T-helper 2 cell treated with Interferon-gamma antibody and Interleukin-4, amounts not matched to agents 100 ng/mL and 5 ng/mL, for 36 hours (primary cell): ENCODE results near the gene ABCB9. TPM values are rescaled to one million over a fixed set of nuclear protein-coding genes. Genes with fewer than 3 reads are reported as not detected.

ENCODE experiments used
- intact Hi-C: fragments of 100-400 bp; cut with micrococcal nuclease; formaldehyde crosslinking; loops from one replicate; pipeline ENCODE4 v1.15.1; 2023
- total RNA-seq: library from RNA; stranded (reverse); gene quantifications from 2 replicates; pipeline ENCODE4 v1.2.3, GENCODE V29; 2022

ABCB9 gene
- total RNA-seq, 1 donor from 2014 or later = 5.8 TPM

DNA sequence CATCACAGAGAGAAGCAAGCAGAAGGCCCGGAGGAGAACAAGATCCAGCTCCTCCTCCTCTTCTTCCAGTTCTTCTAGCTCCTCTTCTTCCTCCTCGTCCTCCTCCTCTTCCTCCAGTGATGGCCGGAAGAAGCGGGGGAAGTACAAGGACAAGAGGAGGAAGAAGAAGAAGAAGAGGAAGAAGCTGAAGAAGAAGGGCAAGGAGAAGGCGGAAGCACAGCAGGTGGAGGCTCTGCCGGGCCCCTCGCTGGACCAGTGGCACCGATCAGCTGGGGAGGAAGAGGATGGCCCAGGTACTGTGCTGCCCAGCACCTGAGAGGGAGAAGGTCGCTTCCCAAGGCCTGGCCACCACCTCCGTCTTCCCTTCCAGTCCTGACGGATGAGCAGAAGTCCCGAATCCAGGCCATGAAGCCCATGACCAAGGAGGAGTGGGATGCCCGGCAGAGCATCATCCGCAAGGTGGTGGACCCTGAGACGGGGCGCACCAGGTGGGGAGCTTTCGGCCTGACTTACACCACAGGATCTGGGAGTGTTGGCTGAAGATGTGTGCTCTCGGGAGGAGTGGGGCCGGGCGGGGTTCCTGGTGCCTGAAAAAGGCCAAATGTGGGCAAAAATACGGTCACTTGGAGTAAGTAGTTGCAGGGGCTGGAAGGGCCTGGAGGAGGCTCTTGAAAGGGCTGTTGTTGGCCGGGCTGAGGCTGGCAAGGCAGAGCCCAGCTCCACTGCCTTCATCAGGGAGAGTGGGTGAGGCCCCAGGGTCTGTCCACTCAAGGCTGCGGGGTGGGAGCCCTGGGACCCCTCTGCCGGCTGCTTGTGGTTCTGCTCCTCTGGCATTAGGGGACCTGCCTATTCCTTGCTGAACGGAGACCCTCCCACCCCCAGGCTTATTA is 15.6 kb upstream of the ABCB9 start:
- intact Hi-C loops = no loop called here

GRCh38 chr12:122981036-122981471 is 14.8 kb upstream of the ABCB9 start:
- intact Hi-C loops = no loop called here

DNA sequence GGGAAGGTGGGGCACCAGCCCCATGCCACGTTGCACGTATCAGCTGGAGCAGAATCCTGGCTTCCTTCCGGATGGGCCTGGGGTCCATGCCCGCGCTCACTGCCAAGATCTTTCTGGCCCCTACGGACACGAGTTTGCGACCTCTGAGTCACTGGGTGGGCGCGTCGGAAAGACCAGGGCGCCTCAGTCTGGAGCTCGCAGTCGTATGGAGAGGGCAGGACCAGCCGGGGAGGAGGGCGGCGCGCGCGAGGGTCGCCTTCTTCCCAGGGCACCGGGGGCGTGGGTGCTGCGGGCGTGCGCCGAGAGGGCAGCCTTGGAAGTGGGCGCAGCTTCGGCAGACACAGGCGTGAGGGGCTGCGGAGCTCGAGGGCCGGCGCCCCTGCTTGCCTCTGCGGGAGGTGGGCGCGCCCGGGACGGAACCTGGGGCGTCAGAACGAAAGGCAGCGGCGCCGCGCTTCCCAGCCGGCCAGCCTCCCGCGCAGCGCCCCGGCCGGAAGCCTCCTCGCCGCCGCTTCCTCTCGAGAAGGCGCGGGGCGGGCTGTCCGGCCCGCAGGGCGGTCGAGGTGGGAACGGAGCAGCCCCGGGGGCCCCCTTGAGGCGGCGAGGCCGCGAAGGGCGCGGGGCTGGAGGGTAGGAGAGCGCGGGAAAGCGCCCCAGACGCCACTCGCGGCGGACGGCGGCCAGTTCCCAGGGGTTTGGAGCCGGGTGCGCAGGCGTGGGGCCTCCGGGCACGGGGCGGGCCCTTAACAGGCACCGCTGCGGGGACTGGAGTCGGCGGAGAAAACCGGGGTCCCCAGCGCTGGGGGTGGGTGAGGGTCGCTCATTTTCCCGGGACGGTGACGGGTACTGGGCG is 14.1 kb upstream of the ABCB9 start, which contains the start of gene ARL6IP4:
TSS of gene ARL6IP4 (plus strand) at position 499 of the 853 bp plus-strand sequence. CDS start 459 bp downstream, outside the sequence.
- intact Hi-C loops = no loop called here

DNA sequence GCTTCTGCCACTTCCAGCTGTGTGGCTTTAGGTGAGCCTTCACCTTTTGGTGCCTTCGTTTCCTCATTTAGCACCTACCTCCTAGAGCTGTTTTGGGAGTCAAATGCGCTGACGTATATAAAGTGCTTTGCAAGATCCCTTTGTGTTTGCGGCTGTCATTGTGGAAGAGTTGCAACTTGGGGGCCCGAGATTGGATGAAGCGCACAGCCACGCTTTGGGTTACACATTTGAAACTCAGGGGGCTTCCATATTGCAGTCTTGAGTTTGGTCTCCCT is 13.6 kb upstream of the ABCB9 start:
- intact Hi-C loops = loop anchor here (10.0 kb wide), 3 partner anchors 455 to 1185 kb away; partner anchors contain the start of genes CCDC92, KNTC1, RHOF and RSRC2

DNA sequence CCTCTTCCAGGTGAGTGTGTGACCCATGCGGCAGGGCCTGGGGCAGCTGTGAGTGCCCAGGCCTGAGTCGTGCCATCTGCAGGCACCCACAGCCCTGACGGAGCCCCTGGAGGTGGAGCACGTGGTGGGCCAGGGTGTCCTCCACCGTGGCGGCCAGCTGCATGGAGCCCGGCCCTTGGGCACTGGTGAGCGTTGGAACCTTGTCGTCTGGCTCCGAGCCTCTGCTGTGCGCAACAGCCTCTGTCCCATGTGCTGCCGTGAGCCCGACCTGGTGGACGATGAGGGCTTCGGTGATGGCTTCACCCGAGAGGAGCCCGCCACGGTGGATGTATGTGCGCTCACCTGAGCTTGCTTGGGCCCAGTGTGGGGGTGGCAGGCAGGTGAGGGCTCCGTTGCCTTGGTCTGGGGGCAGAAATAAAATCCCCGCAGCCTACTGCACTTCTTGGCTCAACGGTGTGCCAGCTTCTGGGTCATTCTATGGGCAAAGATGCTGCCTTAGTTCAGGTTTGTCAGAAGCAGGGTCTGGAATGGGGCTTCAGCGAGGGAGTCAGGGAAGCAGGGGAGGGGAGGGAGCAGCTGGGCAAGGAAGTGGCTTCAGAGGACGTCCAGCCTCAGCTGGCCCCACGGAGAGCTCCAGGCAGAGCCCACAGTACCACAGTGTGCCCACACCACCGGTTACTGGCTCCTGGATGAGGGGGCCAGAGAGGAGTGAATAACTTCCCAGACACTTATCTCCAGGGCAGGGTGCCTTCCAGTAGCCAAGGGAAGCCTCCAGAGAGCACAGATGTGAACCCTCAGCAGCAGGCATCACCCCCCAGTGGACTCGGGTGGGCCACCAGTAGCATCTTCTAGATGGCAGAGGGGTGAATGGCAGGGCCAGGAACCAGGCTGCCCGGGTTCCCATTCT is 13.0 kb upstream of the ABCB9 start:
- intact Hi-C loops = loop anchor here (10.0 kb wide), 3 partner anchors 454 to 1184 kb away; partner anchors contain the start of genes CCDC92, KNTC1, RHOF and RSRC2

DNA sequence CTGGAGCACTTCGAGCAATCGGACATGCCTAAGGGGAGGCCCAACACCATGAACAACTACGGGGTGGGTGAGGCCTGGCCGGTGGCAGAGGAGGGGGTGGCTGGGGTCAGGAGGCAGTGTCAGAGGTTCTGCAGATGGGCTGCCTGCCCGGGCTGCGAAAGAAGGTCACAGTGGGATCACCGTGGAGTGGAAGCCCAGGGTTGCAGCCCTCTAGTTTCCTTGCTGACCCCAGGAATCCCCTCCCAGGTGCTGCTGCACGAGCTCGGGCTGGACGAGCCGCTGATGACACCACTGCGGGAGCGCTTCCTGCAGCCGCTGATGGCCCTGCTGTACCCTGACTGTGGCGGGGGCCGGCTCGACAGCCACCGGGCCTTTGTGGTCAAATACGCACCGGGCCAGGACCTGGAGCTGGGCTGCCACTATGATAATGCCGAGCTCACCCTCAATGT is 12.3 kb upstream of the ABCB9 start:
- intact Hi-C loops = loop anchor here (10.0 kb wide), 3 partner anchors 454 to 1184 kb away; partner anchors contain the start of genes CCDC92, KNTC1, RHOF and RSRC2

GRCh38 chr12:122977655-122978392 is 11.6 kb upstream of the ABCB9 start:
- intact Hi-C loops = loop anchor here (10.0 kb wide), 3 partner anchors 453 to 1183 kb away; partner anchors contain the start of genes CCDC92, KNTC1, RHOF and RSRC2

GRCh38 chr12:122977153-122977552 is 10.9 kb upstream of the ABCB9 start:
- intact Hi-C loops = loop anchor here (10.0 kb wide), 3 partner anchors 452 to 1182 kb away; partner anchors contain the start of genes CCDC92, KNTC1, RHOF and RSRC2

- intact Hi-C loops = loop anchor here (10.0 kb wide), 3 partner anchors 452 to 1182 kb away; partner anchors contain the start of genes CCDC92, KNTC1, RHOF and RSRC2
These were observed 10.3 kb upstream of the ABCB9 start for GRCh38 chr12:122976648-122976975.

DNA sequence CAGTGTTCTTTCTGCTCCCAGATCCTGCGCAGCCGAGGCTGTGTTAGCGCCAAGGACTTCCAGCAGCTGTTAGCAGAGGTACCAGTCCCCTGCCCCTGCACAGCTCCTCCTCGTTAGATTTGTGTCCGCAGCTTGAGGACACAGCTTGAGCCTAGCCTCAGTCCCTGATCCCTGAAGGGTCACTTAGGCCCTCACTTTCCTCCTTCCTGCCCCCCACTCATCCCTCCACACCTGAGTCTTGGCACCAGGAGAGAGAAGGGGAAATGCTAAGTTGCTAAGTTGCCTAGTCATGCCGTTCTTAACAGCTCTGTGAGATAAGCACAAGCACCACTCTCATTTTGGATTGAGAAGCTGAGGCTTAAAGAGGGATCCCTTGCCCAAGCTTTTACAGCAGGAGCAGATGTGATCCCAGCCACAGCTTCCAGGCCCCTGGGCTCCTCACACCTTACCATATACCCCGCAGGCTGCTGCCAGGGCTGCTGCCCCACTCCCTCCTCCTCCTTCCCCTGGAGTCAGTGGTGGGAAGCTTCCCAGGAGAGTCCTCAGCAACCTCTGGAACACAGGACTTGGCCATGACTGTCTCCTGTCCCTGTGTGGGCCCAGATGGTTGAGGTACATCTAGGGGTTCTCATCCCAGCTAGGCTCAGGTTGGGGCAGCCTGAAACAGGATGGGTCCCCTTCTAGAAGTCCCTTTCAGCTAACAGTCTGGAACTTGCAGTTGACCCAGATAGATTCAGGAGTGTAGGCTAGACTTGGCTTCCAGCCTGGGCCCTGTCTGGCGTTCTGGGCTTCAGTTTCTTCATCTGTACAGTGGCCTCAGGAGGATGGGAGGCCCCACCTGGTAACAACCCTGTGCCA is 9.8 kb upstream of the ABCB9 start:
- intact Hi-C loops = loop anchor here (1.0 to 10.0 kb wide), 8 partner anchors 79 to 1181 kb away; partner anchors contain the start of genes CCDC92, KNTC1, MPHOSPH9 and MTRFR

DNA sequence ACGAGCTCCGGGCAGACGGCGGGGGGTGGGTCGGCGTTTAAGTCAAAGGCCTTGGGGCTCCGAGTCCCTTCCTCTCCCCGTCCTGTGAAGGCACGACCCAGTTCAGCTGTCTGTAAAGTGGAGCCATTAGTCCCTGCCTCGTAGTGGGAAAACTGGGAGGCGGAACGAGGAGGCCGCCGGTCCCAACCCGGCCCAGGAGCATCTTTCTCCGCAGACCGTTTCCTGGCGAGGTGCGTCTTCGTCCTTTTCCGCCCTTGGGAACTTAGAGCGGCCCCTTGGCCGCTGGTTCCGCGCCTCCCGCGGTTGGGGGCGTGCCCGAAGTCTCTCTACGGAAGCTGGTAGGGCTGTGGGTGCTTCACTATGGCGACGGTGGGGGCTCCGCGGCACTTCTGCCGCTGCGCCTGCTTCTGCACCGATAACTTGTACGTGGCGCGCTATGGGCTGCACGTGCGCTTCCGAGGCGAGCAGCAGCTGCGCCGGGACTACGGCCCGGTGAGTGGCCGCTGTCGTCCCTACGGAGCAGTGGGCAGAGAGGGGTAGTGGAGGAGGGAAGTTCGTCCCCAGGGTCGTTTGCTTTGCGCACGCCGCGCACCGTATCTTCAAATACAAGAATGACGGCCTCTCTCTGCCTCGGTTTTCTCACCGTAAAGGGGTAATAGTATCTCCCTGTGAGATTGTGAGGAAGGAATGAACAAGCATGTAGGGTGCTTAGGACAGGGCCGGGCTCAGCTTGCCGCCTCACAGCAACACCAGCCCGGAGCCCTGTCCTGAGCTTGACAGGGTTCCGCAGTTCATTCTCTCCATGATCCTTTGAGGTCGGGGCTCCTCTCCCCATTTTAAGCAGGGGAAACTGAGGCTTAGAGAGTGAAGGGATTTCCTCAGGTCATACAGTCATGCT is 8.9 kb upstream of the ABCB9 start, which contains the start of gene OGFOD2:
TSS of gene OGFOD2 (plus strand) at position 353 of the 898 bp plus-strand sequence. CDS start at position 361, 8 bp downstream.
- intact Hi-C loops = loop anchor here (1.0 to 10.0 kb wide), 11 partner anchors 9 to 1180 kb away; partner anchors contain the start of genes ABCB9, CCDC92, DDX55 and KNTC1

DNA sequence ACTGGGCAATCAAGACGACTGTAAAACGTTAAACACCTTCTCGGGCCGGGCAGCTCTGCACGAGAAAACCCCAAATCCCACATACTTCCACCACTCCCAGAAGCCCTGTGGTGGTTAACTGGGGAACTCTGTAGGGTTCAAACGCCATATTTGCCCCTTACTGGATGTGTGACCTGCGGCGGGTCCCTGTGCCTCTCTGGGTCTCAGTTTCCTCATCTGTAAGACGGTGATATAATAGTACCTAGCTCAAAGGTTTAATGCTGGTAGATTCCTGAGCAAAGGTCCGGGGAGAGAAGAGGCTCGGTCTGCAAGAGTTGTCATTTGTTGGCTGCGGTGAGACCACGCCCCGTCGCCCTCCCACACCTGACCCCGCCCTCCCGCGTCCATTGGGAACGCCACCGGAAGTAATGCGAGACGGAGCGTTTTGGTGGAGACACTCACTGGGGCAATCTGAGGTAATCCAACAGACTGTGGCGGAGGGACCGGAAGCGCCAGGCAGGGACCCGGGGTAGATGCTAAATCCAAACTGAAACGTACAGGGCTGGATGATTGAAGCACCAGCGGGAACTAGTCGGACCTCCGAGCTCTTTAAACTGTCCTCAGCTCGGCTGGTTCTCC is 8.1 kb upstream of the ABCB9 start:
- intact Hi-C loops = loop anchor here (1.0 to 10.0 kb wide), 9 partner anchors 8 to 1180 kb away; partner anchors contain the start of genes ABCB9, CCDC92, DDX55 and KNTC1

- intact Hi-C loops = loop anchor here (5.0 to 10.0 kb wide), 4 partner anchors 445 to 1175 kb away; partner anchors contain the start of genes CCDC92, KNTC1, RHOF and RSRC2
These were observed 3.4 kb upstream of the ABCB9 start for GRCh38 chr12:122969676-122970075.

- intact Hi-C loops = no loop called here
These were observed 1.8 kb upstream of the ABCB9 start for GRCh38 chr12:122968104-122968503.

DNA sequence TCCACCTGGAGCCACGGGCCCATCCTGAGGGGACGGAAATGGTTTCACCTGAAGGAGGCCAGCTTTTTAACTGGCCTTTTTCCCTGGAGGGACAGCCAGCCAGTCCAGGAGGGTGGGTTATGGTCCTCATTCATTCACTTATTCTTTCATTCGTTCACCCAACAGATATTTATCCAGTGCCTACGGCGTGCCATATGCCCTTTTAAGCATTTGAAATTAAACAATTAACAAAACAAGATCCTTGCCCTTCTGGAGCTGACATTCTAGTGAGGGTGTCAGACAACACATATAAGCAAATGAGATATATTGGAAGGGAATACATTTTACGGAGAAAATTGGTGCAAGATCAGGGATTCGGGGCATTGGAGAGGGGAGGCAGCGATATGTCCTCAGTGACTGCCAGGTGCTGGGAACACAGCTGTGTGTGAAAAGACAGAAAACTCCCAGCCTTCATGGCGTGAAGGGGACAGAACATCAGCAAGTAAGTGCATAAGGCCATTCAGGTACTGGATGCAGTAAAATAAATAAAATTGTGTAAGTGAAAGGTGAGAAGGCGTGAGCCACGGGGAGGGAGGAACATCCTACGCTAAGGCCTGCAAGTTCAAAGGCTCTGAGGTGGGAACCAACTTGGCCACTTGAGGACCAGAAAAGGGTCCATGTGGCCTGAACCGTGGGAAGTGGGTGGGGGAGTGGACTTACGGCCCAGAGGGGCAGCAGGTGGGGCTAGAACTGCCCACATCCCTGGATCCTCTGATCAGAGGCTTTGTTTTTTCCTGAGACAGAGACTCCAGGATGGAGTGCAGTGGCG is 684 bp upstream of the ABCB9 start:
- intact Hi-C loops = loop anchor here (1.0 kb wide), 1 partner anchor 7 kb away; no protein-coding TSS in a partner anchor

GRCh38 chr12:122965321-122965751 is 927 bp downstream of the ABCB9 start:
- intact Hi-C loops = no loop called here
